NB4 (cell line): ENCODE measurements around the gene MAP3K4.
"Not testable (repeated sequence)": the region's sequence is repeated elsewhere in the genome, so short reads cannot be mapped to it uniquely, and the experiment has no call there.

Experiments used
- DNase-seq: peaks from one replicate; pipeline ENCODE4 v3.0.0; 2010; ENCODE audit warnings: low read depth
- H3K4me3 ChIP-seq: one replicate; pipeline ENCODE4 v1.5.1; 2011; ENCODE audit warnings: mild to moderate bottlenecking, low read depth, low read length, moderate library complexity
- CTCF ChIP-seq: IDR thresholded peaks from one replicate; pipeline ENCODE4 v1.5.1; 2012; ENCODE audit warnings: low read depth, low read length
- MAX ChIP-seq: IDR thresholded peaks from 2 replicates; pipeline ENCODE4 v1.6.1; 2011; ENCODE audit warnings: low read depth, low read length
- MYC ChIP-seq: IDR thresholded peaks from 2 replicates; pipeline ENCODE4 v1.6.1; 2011; ENCODE audit warnings: low read depth, low read length
- POLR2A ChIP-seq: IDR thresholded peaks from 2 replicates; pipeline ENCODE4 v1.6.1; 2011; ENCODE audit warnings: mild to moderate bottlenecking; ENCODE audit not compliant: insufficient read length; ENCODE audit errors: extremely low read depth

The MAP3K4 gene

GRCh38 chr6:160971171-160971570 lies 20.4 kb upstream of the MAP3K4 start:
- H3K4me3 ChIP-seq: no peak overlapping the region
- TF ChIP-seq POLR2A (no peak), CTCF (no peak), MAX (no peak), MYC (no peak)
- no peak for DNase-seq

GRCh38 chr6:160972111-160972510 lies 19.5 kb upstream of the MAP3K4 start:
- peak; percentile 11 for DNase-seq
- H3K4me3 ChIP-seq: no peak overlapping the region
- TF ChIP-seq POLR2A: no peak
- TF ChIP-seq MYC: no peak
- TF ChIP-seq MAX: no peak
- TF ChIP-seq CTCF: no peak

- not testable (repeated sequence) for DNase-seq, H3K4me3 ChIP-seq
These were observed 19.0 kb upstream of the MAP3K4 start for GRCh38 chr6:160972594-160972993.

GRCh38 chr6:160973311-160974250 lies 18.0 kb upstream of the MAP3K4 start:
- no peak for DNase-seq
- no peak overlapping the region for H3K4me3 ChIP-seq
- no peak for TF ChIP-seq MAX
- no peak for TF ChIP-seq CTCF
- no peak for TF ChIP-seq MYC
- TF ChIP-seq POLR2A: no peak

DNA sequence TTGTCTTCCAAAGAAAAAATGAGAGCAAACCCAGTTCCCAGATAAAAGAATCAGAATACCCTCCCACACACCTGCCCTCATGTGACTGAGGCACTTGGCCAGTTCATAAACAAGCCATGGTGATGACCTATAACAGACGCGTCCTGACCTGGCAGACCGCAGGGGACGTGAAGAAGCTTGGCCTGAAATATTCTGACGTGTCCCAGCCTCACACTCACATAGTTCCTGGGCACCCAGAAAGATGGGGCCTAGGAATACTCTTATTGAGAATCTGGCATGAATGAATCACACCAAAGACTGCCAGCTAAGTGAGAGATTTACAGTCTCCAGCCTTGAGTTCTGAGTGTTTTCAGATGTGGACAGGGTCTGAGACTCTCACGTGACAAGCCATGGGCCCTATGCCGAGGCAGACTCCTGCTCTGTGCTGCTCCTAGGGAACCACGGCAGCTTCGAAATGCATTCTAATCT lies 17.2 kb upstream of the MAP3K4 start:
- H3K4me3 ChIP-seq: no peak overlapping the region
- DNase-seq: no peak
- TF ChIP-seq POLR2A (no peak), MAX (no peak)

DNA sequence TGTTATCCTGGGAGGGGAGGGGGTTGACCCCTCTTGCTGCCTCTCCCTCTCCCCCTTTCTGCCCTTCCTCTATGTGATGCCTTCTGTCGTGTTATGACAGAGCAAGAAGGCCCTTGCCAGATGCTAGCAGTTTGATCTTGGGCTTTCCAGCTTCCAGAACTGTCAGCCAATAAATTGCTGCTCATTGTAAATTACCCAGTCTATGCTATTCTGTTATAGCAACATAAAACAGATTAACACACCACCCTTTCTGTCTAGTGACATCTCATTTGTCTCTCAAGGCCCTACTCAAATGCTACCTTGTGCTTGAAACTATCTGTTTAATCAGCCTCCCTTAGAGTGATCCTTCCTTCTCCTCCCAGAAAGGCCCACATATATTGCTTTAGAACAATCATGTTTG lies 16.4 kb upstream of the MAP3K4 start:
- H3K4me3 ChIP-seq: no peak overlapping the region
- TF ChIP-seq POLR2A (no peak), MAX (no peak), CTCF (no peak), MYC (no peak)
- DNase-seq: no peak

DNA sequence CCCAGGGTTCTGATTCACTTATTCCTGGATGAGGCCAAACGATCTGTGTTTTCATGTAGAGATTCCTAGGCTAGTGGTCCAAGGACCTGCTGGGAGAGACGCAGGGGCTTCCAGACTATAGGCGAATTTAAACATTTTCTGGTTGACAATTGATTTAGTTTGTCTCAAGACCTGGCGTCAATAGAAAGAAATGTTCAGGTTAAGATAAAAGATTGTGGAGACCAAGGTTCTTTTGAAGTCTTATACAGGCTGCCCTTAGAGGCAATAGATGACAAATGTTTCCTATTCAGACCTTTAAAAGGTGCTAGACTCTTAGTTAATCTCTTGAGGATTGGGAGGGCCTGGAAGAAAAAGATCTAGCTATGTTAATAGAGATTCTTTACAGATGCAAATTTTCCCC lies 15.6 kb upstream of the MAP3K4 start:
- H3K4me3 ChIP-seq, DNase-seq: not testable (repeated sequence)
